Upper lobe of right lung (tissue), 1 donor: ENCODE measurements around the gene FBXO47. TPM values are rescaled to one million over a fixed set of nuclear protein-coding genes. Genes with fewer than 3 reads are reported as not detected.

Experiments used
- ATAC-seq: fragments of 200-7000 bp; cut with Tn5 transposase; one replicate; pipeline ENCODE4 v1.9.1; 2020; ENCODE audit warnings: mild to moderate bottlenecking, moderate library complexity
- DNase-seq: peaks from one replicate; pipeline ENCODE4 v3.0.0-alpha.2; 2020
- H3K27ac ChIP-seq: fragments of 200-600 bp; one replicate; pipeline ENCODE4 v1.8.0; 2022
- H3K27me3 ChIP-seq: fragments of 200-600 bp; one replicate; pipeline ENCODE4 v1.8.0; 2022; ENCODE audit warnings: mild to moderate bottlenecking
- H3K36me3 ChIP-seq: fragments of 200-600 bp; one replicate; pipeline ENCODE4 v1.8.0; 2022
- H3K4me1 ChIP-seq: fragments of 200-600 bp; one replicate; pipeline ENCODE4 v1.8.0; 2022
- H3K4me3 ChIP-seq: fragments of 200-600 bp; one replicate; pipeline ENCODE4 v1.8.0; 2022; ENCODE audit warnings: mild to moderate bottlenecking
- H3K9me3 ChIP-seq: fragments of 200-600 bp; one replicate; pipeline ENCODE4 v1.8.0; 2022
- CTCF ChIP-seq: fragments of 200-600 bp; IDR thresholded peaks from one replicate; pipeline ENCODE4 v1.8.0; 2022; ENCODE audit warnings: antibody characterized with exemption
- intact Hi-C: fragments of 100-400 bp; cut with DNase I; formaldehyde crosslinking; loops from one replicate; pipeline ENCODE4 v1.11.0; 2022
- total RNA-seq: library from RNA; stranded (reverse); fragmentation: NEBNext Ultra II Directional; extraction: Animal tissue kit (Norgen Biotek cat#: 25700); gene quantifications from one replicate; pipeline ENCODE4 v1.2.1, GENCODE V29; 2021
- donor health status: DM: no; HTN: yes; CAD: no; lungs with severe emphysema.

The FBXO47 gene
- total RNA-seq, 1 donor from 2014 or later = not detected

DNA sequence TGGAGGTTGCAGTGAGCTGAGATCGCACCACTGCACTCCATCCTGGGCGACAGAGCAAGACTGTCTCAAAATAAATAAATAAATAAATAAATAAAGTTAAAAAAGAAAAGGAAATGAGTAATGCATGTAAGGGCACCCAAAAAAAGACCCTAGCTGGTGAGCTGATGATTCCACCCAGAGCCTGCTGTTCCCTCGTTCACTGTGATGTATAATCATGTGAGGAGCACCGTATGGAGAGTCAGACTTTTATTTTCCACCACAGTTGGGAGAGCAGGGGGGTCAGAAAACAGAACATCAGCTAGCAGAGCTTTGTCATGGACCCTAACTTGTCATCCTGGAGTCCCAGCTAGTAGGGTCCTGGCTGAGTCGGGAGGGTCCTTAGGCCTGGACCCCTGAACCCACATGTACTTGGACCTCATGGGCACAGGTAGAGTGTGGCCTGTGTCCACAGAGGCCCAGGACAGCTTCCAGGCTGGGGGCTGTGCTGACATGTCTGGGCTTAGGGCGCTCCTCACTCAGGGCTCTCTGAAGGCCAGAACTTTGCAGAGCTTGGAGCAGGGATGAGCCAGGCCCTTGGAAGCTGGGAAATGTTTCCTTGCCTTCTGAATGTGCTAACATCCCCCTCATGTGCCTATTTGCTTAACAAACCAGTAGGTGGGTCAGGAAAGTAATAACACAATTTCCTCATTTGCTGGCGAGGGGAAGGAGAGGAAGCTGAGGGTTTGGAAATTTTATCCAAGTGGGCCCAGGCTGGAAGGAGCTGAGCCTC is 60.6 kb downstream of the FBXO47 start:
- Histone ChIP-seq H3K27me3 (no peaks in the 10 kb centered on the region), H3K36me3 (peaks cover 56% of the 10 kb centered on the region), H3K4me1 (peaks cover 67% of the 10 kb centered on the region), H3K9me3 (no peaks in the 10 kb centered on the region), H3K4me3 (no peak overlapping the region), H3K27ac (no peak overlapping the region)
- intact Hi-C loops = no loop called here
- DNase-seq = no peak
- TF ChIP-seq CTCF = no peak
- ATAC-seq = peak; percentile 49

DNA sequence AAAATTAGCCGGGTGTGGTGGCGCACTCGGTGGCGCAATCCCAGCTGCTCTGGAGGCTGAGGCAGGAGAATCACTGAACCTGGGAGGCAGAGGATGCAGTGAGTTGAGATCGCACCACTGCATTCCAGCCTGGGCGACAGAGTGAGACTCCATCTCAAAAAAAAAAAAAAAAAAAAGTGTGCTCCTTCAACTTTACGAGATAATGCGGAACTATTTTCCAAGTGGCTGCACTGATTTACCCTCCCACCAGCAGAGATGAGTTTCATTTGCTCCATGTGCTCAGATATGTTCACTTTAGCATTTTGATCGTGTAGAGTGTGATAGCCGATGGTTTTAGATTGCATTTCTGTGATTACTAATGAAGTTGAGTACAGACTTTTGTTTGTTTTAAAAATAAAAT is 61.8 kb downstream of the FBXO47 start:
- Histone ChIP-seq H3K27ac (no peak overlapping the region), H3K4me3 (no peak overlapping the region), H3K4me1 (peaks cover 71% of the 10 kb centered on the region), H3K36me3 (peaks cover 48% of the 10 kb centered on the region), H3K27me3 (no peaks in the 10 kb centered on the region), H3K9me3 (no peaks in the 10 kb centered on the region)
- ATAC-seq (no peak), DNase-seq (no peak)
- intact Hi-C loops = no loop called here
- no peak for TF ChIP-seq CTCF

DNA sequence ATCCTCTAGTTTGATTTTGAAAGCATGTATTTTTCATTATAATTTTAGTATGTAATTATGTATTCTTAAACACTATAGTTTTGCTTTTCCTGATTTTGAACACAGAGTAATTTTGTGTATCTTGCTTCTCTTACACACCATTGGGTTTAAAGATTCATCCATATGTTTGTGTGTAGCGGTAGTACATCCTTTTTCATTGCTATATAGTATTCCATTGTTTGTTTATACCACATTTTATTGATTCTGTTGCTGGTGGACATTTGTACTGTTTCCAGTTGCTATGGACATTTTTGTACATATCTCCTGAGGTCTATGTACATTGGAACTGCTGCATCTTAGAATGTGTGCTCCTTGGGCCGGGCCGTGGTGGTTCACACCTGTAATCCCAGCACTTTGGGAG is 62.3 kb downstream of the FBXO47 start:
- H3K27ac ChIP-seq = no peak overlapping the region
- no peak for TF ChIP-seq CTCF
- H3K36me3 ChIP-seq = peaks cover 47% of the 10 kb centered on the region
- intact Hi-C loops = no loop called here
- no peaks in the 10 kb centered on the region for H3K9me3 ChIP-seq
- ATAC-seq = no peak
- H3K4me3 ChIP-seq = no peak overlapping the region
- peaks cover 73% of the 10 kb centered on the region for H3K4me1 ChIP-seq
- no peaks in the 10 kb centered on the region for H3K27me3 ChIP-seq
- DNase-seq = no peak

GRCh38 chr17:38903404-38903803 is 63.8 kb downstream of the FBXO47 start:
- Histone ChIP-seq H3K4me3 (no peak overlapping the region), H3K4me1 (peaks cover 73% of the 10 kb centered on the region), H3K36me3 (peaks cover 57% of the 10 kb centered on the region), H3K27me3 (no peaks in the 10 kb centered on the region), H3K27ac (no peak overlapping the region), H3K9me3 (no peaks in the 10 kb centered on the region)
- TF ChIP-seq CTCF = no peak
- DNase-seq (no peak), ATAC-seq (no peak)
- intact Hi-C loops = no loop called here

DNA sequence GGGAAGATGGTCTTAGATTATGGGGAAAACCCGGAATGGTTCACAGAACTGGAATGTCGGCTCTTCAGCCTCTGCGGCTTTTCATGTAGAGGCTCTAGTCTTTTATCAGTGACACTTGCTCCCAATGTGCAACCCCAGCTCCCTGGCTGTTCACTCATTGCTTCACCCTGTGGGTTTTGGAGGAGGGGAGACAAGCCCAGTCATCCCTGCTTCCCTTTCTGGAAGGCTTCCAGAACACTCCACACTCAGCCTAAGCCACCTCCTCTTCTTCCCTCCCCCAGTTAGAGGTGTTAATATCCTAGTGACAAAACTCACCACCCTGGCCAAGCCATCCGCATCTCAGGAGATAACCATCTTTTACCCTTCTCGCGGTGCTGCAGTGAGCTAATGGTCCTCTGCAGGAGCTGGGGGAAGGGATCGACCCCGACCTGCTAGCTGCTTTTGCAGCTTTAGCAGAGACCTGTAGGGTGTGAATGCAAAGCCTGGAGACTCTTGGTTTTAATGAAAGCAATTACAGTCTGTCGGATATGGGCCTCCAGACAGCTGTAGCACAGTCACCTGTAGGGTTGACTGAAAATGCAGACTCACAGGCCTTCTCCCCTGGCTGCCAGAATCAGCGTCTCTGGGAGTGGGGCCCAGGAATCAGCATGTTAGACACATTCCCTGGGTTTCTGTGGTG is 66.1 kb downstream of the FBXO47 start:
- H3K36me3 ChIP-seq = peaks cover 63% of the 10 kb centered on the region
- ATAC-seq (peak; percentile 85), DNase-seq (no peak)
- no peak for TF ChIP-seq CTCF
- H3K27me3 ChIP-seq = no peaks in the 10 kb centered on the region
- peaks cover 73% of the 10 kb centered on the region for H3K4me1 ChIP-seq
- peak overlapping the region; percentile 33 for H3K27ac ChIP-seq
- intact Hi-C loops = no loop called here
- no peaks in the 10 kb centered on the region for H3K9me3 ChIP-seq
- no peak overlapping the region for H3K4me3 ChIP-seq
